GM23248 (cell line): ENCODE measurements around the gene JMJD1C. TPM values are rescaled to one million over a fixed set of nuclear protein-coding genes. Genes with fewer than 3 reads are reported as not detected.

Source experiments
- DNase-seq: peaks from one replicate; pipeline ENCODE4 v3.0.0-alpha.2; 2015
- H2AFZ ChIP-seq: fragments of 200-600 bp; sonication (generic); 2 replicates; pipeline ENCODE4 v1.6.1; 2016; ENCODE audit warnings: antibody characterized with exemption
- H3F3A ChIP-seq: fragments of 200-600 bp; sonication (generic); 2 replicates; pipeline ENCODE4 v1.6.1; 2016; ENCODE audit warnings: mild to moderate bottlenecking, antibody characterized with exemption, mixed run types; ENCODE audit not compliant: insufficient read depth
- H3K27ac ChIP-seq: fragments of 200-600 bp; sonication (generic); 2 replicates; pipeline ENCODE4 v1.5.1; 2016; ENCODE audit warnings: mild to moderate bottlenecking
- H3K27me3 ChIP-seq: fragments of 200-600 bp; sonication (generic); replicated peaks from 2 replicates; pipeline ENCODE4 v1.6.1; 2016; ENCODE audit warnings: mild to moderate bottlenecking; ENCODE audit not compliant: insufficient read depth
- H3K36me3 ChIP-seq: fragments of 200-600 bp; sonication (generic); 2 replicates; pipeline ENCODE4 v1.6.1; 2016; ENCODE audit warnings: low read depth, mild to moderate bottlenecking
- H3K4me1 ChIP-seq: fragments of 200-600 bp; sonication (generic); 2 replicates; pipeline ENCODE4 v1.6.1; 2016; ENCODE audit warnings: mild to moderate bottlenecking; ENCODE audit not compliant: insufficient read depth
- H3K4me2 ChIP-seq: fragments of 200-600 bp; sonication (generic); one replicate; pipeline ENCODE4 v1.6.1; 2016; ENCODE audit warnings: mild to moderate bottlenecking; ENCODE audit not compliant: unreplicated experiment
- H3K4me3 ChIP-seq: fragments of 200-600 bp; sonication (generic); 2 replicates; pipeline ENCODE4 v1.5.1; 2016; ENCODE audit warnings: mild to moderate bottlenecking
- H3K79me2 ChIP-seq: fragments of 200-600 bp; sonication (generic); 2 replicates; pipeline ENCODE4 v1.6.1; 2016; ENCODE audit warnings: mild to moderate bottlenecking; ENCODE audit not compliant: insufficient read depth
- H3K9ac ChIP-seq: fragments of 200-600 bp; sonication (generic); 2 replicates; pipeline ENCODE4 v1.6.1; 2016; ENCODE audit warnings: mild to moderate bottlenecking
- H3K9me2 ChIP-seq: fragments of 200-600 bp; sonication (generic); 2 replicates; pipeline ENCODE4 v1.6.1; 2016; ENCODE audit warnings: mixed run types, mild to moderate bottlenecking, moderate library complexity; ENCODE audit not compliant: insufficient read depth
- H3K9me3 ChIP-seq: fragments of 200-600 bp; sonication (generic); one replicate; pipeline ENCODE4 v1.6.1; 2017; ENCODE audit warnings: low read depth
- H4K20me1 ChIP-seq: fragments of 200-600 bp; sonication (generic); 2 replicates; pipeline ENCODE4 v1.6.0; 2016; ENCODE audit not compliant: insufficient read depth
- EZH2 ChIP-seq: fragments of 200-600 bp; sonication (generic); IDR thresholded peaks from 2 replicates; pipeline ENCODE4 v1.6.1; 2018; ENCODE audit warnings: antibody characterized with exemption, mild to moderate bottlenecking; ENCODE audit not compliant: insufficient read depth, poor library complexity, severe bottlenecking
- EZH2phosphoT487 ChIP-seq: fragments of 200-600 bp; sonication (generic); IDR thresholded peaks from 2 replicates; pipeline ENCODE4 v1.6.1; 2018; ENCODE audit warnings: antibody characterized with exemption, moderate library complexity, mild to moderate bottlenecking, low read depth; ENCODE audit not compliant: insufficient read depth
- WGBS, 2 experiments: methylation state at CpG; one replicate each; pipeline ENCODE4 v1.1.6; 2015 to 2017; ENCODE audit warnings: low lambda C conversion rate in 2 of 2, low coverage in 1 of 2; ENCODE audit errors: missing lambda C conversion rate in 2 of 2; 5-methylcytosine and 5-hydroxymethylcytosine counted together
- in situ Hi-C: fragments of 300-500 bp; cut with MboI; formaldehyde crosslinking; loops from 2 replicates; pipeline ENCODE4 v1.15.0; 2020
- polyA plus RNA-seq: library from polyadenylated mRNA; unstranded; fragments of >200 nt; fragmentation: Nextera tagmentation; extraction: Ambion mirVana; gene quantifications from 2 replicates; pipeline ENCODE4 v1.2.1, GENCODE V29; 2016
- total RNA-seq: library from RNA; depleted of rRNA; stranded (reverse); fragments of >200 nt; shearing (Covaris generic); gene quantifications from 2 replicates; pipeline ENCODE4 v1.2.3, GENCODE V29; 2014

The JMJD1C gene
- total and polyA plus RNA-seq, 2 experiments from 2014 or later = 34.6 to 74.3 TPM

GRCh38 chr10:63457594-63457993 lies 8.2 kb downstream of the JMJD1C start:
- peaks cover 33% of the 10 kb centered on the region for H3F3A ChIP-seq
- in situ Hi-C loops = no loop called here
- 31 to 32% methylated on average over 2 of the region's 2 CpGs for WGBS, 2 experiments
- H2AFZ ChIP-seq = no peak overlapping the region
- no peaks in the 10 kb centered on the region for H3K9me2 ChIP-seq
- H3K27ac ChIP-seq = peak overlapping the region; percentile 72
- no peaks in the 10 kb centered on the region for H4K20me1 ChIP-seq
- H3K4me2 ChIP-seq = peak overlapping the region; percentile 78
- H3K36me3 ChIP-seq = no peaks in the 10 kb centered on the region; the same call in 1 of the 2 replicates
- no peak for TF ChIP-seq EZH2
- TF ChIP-seq EZH2phosphoT487 = no peak
- peak overlapping the region; percentile 29 for H3K9ac ChIP-seq
- H3K9me3 ChIP-seq = no peaks in the 10 kb centered on the region
- no peaks in the 10 kb centered on the region for H3K27me3 ChIP-seq
- no peak overlapping the region for H3K4me3 ChIP-seq
- H3K4me1 ChIP-seq = peaks cover 31% of the 10 kb centered on the region
- DNase-seq = no peak
- peaks cover 97% of the 10 kb centered on the region for H3K79me2 ChIP-seq

GRCh38 chr10:63456437-63457210 lies 9.2 kb downstream of the JMJD1C start:
- no peaks in the 10 kb centered on the region for H4K20me1 ChIP-seq
- no peaks in the 10 kb centered on the region for H3K9me3 ChIP-seq
- H3F3A ChIP-seq = peaks cover 33% of the 10 kb centered on the region
- H2AFZ ChIP-seq = no peak overlapping the region
- H3K9me2 ChIP-seq = no peaks in the 10 kb centered on the region
- H3K4me2 ChIP-seq = peak overlapping the region; percentile 78
- 50% methylated on average over 2 of the region's 2 CpGs for WGBS, 2 experiments
- peaks cover 97% of the 10 kb centered on the region for H3K79me2 ChIP-seq
- H3K27ac ChIP-seq = peak overlapping the region; percentile 72
- peaks cover 31% of the 10 kb centered on the region for H3K4me1 ChIP-seq
- DNase-seq = peak; percentile 85
- H3K9ac ChIP-seq = peak overlapping the region; percentile 29
- in situ Hi-C loops = no loop called here
- no peaks in the 10 kb centered on the region for H3K27me3 ChIP-seq
- H3K4me3 ChIP-seq = peak overlapping the region; percentile 42
- TF ChIP-seq EZH2phosphoT487 (no peak), EZH2 (no peak)
- no peaks in the 10 kb centered on the region; the same call in 1 of the 2 replicates for H3K36me3 ChIP-seq

DNA sequence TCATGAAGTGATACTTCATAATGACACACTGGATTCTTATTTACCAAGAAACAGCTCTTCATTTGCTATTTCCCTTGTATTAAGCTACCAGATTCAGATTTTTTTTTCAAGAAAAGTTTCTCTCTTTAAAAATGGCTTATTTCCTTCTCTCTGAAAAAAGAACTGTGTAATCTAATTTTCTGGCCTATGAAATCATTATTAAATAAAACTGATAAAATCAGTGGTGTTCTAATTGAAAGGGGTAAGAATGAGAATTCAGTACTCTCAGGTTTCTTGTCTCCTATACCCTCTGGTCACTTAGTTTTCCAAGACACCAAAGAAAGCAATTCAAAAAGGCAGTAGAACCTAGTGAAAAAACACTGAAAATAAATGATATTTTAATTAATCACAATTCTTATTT lies 10.3 kb downstream of the JMJD1C start:
- in situ Hi-C loops = no loop called here
- Histone ChIP-seq H3K4me3 (no peak overlapping the region), H3K27ac (peak overlapping the region; percentile 72), H3K4me2 (no peak overlapping the region), H3K9me2 (no peaks in the 10 kb centered on the region), H3K79me2 (peaks cover 97% of the 10 kb centered on the region), H3K27me3 (no peaks in the 10 kb centered on the region), H4K20me1 (no peaks in the 10 kb centered on the region), H3K9ac (no peak overlapping the region), H3K9me3 (no peaks in the 10 kb centered on the region), H3F3A (peaks cover 33% of the 10 kb centered on the region), H3K4me1 (peaks cover 31% of the 10 kb centered on the region), H2AFZ (no peak overlapping the region), H3K36me3 (no peaks in the 10 kb centered on the region; the same call in 1 of the 2 replicates)
- no peak for DNase-seq
- TF ChIP-seq EZH2 (no peak), EZH2phosphoT487 (no peak)

DNA sequence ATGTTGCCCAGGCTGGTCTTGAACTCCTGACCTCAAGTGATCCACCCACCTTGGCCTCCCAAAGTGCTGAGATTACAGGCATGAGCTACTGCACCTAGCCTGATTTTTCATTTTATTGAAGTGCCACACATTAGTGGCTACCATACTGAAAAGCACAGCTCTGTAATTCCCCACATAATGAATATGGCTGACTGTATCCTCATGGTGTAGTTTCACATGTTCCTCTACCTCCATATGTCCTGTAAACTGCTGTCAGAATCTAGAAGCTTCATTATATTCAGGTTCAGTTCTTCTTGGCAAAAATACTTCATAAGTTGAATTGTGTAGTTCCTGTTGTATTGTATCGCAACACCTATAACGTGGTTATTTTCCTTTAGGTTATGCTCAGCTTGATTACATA lies 11.1 kb downstream of the JMJD1C start:
- WGBS, 2 experiments = 50 to 52% methylated on average over 2 of the region's 2 CpGs
- H3F3A ChIP-seq = peaks cover 33% of the 10 kb centered on the region
- in situ Hi-C loops = no loop called here
- no peaks in the 10 kb centered on the region for H3K9me2 ChIP-seq
- DNase-seq = no peak
- H3K27me3 ChIP-seq = no peaks in the 10 kb centered on the region
- H3K4me2 ChIP-seq = no peak overlapping the region
- H3K4me1 ChIP-seq = peaks cover 31% of the 10 kb centered on the region
- TF ChIP-seq EZH2phosphoT487 = no peak
- no peak for TF ChIP-seq EZH2
- no peaks in the 10 kb centered on the region for H3K9me3 ChIP-seq
- H2AFZ ChIP-seq = no peak overlapping the region
- no peak overlapping the region for H3K27ac ChIP-seq
- H3K36me3 ChIP-seq = no peaks in the 10 kb centered on the region; the same call in 1 of the 2 replicates
- peaks cover 97% of the 10 kb centered on the region for H3K79me2 ChIP-seq
- H4K20me1 ChIP-seq = no peaks in the 10 kb centered on the region
- H3K4me3 ChIP-seq = no peak overlapping the region
- no peak overlapping the region for H3K9ac ChIP-seq
